Esophagus muscularis mucosa (tissue), 4 donors: ENCODE measurements around the gene DGCR2.

Experiments
- CTCF ChIP-seq, 3 experiments: fragments of 200-600 bp in 2 of 3; fragments of 450-650 bp in 1 of 3; sonication (generic) in 2 of 3; IDR thresholded peaks; one replicate each; pipeline ENCODE4 v1.5.1; 2017 to 2019; ENCODE audit warnings: antibody characterized with exemption in 3 of 3, mild to moderate bottlenecking in 2 of 3, moderate library complexity in 1 of 3
- EP300 ChIP-seq: sonication (generic); formaldehyde crosslinking; IDR thresholded peaks from one replicate; pipeline ENCODE4 v1.6.1; 2017; ENCODE audit warnings: antibody characterized with exemption
- POLR2AphosphoS5 ChIP-seq, 2 donors: sonication (generic); formaldehyde crosslinking; IDR thresholded peaks; one replicate each; pipeline ENCODE4 v1.6.1; 2017; ENCODE audit warnings: antibody characterized with exemption in 2 of 2

- TF ChIP-seq CTCF (IDR thresholded peaks at IDR 0.05) (no peak), POLR2AphosphoS5 (IDR thresholded peaks at IDR 0.05) (no peak), EP300 (no peak)
Observed at GRCh38 chr22:18999008-18999407, 123.2 kb downstream of the DGCR2 start.
